Measurements from ENCODE around the gene RFX3.
A peak's percentile ranks its signal among the peaks of the same experiment; 100 is the strongest.

RFX3 gene

DNA sequence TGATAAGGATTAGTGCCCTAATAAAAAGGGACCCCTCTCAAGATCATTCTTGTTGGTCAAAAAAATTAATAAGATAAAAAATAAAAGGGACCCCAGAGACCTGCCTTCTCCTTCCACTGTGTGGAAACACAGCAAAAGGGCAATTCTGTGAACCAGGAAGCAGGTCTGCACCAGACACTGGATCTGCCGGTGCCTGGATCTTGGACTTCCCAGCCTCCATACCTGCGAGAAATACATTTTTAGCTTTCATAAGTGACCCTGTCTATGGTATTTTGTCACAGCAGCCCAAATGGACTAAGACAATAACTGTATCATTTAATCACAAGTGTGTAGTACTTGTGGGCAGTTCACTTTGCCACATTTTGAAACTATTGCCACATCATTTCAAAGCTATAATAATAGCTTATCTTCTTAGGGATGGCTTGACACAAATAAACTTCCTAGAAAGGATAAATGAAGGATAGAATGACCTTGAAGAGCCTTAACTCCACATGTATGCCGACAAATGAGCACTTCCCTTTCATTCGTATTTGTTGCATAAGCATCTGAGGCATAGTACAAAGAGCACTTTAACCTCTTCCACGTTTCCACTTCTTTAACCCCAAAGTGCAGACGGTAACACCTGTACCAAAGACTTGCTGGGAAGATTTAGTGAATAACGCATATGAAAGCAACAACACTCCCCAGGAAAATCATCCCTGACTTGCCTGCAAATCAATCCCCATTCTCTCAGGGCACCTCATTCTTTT is 336.5 kb downstream of the RFX3 start:
- TF ChIP-seq, protein P1, sequence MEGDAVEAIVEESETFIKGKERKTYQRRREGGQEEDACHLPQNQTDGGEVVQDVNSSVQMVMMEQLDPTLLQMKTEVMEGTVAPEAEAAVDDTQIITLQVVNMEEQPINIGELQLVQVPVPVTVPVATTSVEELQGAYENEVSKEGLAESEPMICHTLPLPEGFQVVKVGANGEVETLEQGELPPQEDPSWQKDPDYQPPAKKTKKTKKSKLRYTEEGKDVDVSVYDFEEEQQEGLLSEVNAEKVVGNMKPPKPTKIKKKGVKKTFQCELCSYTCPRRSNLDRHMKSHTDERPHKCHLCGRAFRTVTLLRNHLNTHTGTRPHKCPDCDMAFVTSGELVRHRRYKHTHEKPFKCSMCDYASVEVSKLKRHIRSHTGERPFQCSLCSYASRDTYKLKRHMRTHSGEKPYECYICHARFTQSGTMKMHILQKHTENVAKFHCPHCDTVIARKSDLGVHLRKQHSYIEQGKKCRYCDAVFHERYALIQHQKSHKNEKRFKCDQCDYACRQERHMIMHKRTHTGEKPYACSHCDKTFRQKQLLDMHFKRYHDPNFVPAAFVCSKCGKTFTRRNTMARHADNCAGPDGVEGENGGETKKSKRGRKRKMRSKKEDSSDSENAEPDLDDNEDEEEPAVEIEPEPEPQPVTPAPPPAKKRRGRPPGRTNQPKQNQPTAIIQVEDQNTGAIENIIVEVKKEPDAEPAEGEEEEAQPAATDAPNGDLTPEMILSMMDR (conservative IDR thresholded peaks at IDR 0.05), result no peak
- no peak overlapping the region for H3K27ac ChIP-seq

DNA sequence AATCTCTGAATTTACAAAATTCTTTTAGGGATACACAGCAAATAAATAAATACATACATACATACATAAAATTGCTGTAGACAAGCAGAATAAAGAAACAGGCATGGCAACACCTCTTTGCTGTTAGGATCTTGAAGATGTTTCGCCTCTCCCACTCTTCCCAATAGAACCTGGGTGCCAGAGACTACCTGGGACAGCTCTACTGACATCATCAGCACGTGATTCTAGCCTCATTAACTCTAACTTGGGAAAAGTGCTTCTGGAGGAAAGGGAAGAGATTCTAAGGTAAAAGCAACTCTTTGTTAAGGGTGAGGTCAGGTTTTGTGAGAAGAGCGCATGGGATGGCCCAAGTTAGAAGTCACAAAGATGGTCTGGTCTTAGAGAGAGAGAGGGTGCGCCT is 339.1 kb downstream of the RFX3 start:
- TF ChIP-seq, protein P1 (conservative IDR thresholded peaks at IDR 0.05), result no peak
- no peak overlapping the region for H3K27ac ChIP-seq

DNA sequence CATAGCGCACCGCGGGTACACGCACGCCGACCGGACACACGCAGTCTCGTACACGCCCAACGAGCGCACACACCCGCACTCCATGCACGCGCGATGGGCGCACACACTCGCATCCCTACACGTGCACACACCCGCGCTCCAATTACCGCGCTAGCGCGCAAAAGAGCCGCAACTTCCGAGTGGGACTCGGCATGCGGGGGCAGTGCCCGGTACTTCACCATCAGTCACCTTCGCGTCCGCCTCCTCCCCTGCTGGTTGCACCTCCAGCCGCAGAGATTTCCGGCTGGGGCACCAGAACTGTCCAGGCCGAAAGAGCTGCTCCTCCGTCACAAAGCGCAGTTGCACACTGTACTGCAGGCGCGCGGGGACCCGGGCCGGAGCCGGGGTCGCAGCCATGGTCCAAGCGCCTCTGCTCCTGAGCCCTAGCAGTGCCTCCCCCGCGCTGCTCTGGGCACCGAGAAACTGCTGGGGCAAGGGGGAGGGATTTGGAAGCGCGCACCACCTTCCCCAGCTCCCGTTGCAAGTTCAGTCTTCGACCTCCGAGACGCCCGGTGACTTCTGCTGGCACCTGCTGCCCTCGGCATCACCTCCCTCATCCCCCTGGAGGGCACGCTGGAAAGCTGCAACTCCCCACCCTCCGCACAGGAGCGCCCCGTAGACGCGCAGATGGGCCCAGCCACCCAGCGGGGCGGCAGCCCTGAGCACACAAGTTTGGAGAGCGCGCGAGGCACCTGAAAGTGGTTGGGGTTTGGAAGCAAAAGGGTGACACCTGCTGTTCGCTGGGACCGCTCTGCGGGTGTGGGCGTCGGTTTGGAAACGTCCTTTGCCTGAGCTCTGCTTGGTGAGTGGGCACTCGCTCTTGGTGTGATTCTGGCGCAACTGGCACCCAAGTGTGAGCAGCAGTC is 344.5 kb downstream of the RFX3 start:
- peak overlapping the region; percentile 54; the same call in 1 of the 2 replicates for H3K27ac ChIP-seq
- TF ChIP-seq, protein P1 (conservative IDR thresholded peaks at IDR 0.05), result peak; percentile 86

DNA sequence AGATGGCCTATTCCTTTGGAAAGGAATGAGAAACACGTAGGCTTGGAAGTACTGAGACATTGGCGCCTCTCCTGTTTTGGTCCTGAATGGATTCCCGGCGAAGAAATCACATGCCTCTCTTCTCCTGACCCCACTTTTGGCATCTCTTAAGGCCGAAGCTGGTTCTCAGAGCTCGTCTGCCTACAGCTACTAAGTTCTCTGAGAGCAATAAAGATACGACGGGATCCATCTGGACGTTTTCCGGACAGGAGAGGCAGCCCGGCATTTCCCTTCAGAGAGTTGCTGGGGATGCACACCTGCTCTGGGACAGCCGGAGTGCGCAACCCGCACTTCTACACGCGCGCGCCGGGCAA is 345.1 kb downstream of the RFX3 start:
- H3K27ac ChIP-seq, result peak overlapping the region; percentile 54; the same call in 1 of the 2 replicates
- TF ChIP-seq, protein P1 (conservative IDR thresholded peaks at IDR 0.05), result no peak

DNA sequence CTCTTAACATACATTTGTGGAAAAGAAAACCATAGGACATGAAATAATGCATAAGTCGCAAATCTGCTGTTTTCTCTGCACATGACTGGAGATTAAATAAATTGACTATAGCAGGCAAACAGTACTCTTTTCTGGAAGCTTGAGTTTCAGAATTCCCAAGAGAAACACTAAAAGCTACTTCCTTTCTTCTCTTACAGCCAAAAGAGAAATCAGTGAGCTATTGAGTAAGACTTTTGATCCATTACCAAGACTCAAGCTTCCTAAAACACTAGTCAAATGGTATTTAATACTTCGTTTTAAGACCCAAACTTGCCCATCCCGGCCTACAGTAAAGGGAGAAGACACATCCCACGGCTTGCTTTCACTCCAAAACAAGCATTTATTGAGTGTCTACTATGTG is 346.1 kb downstream of the RFX3 start:
- no peak overlapping the region for H3K27ac ChIP-seq
- TF ChIP-seq, protein P1 (conservative IDR thresholded peaks at IDR 0.05), result no peak

DNA sequence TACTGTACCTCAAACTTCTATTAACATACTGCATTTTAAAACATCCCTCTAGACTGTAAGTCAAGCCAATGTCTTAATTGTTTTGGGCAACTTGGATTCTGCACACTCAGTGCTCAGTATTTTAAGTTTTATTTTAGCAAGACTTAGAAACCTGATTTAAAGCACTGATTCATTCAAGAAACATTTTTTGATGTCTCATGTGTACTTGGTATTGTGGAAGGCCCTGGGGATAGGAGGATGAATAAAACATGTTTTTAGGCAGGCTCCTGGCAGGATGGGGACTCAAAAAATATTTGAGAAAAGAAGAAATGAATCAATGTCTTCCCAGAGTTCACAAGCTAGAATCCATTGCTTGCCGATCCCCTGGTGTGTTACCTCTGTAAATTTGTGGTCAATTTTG is 347.9 kb downstream of the RFX3 start:
- TF ChIP-seq, protein P1 (conservative IDR thresholded peaks at IDR 0.05), result no peak
- no peak overlapping the region for H3K27ac ChIP-seq

DNA sequence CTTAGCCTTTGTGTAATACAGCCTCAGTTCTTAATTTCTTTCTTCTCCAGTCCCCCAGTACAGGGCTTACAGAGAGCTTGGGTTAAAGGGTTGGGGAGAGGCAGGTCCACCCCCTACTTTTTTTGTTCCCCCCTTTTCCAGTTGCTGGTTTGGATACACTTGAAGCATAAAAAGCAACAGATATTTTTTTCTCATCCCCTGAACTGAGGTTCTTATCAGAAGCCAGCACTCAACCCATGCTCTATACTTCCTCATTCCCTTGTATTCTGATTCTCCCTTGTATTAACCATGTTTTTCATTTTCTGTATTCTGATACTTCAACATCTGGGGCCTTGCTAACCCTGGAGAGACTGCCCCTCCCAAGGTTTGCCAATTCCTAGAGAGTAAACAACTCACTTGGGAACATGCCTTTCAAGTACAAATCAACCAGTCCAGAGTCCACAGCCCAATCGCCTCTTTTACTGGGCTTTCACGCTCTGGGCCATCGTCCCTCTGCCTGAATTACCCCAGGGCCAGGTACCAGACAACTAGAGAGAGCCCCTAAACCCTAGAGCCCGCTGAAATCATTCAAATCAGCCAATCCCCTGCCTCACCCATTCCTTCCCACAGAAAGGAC is 348.5 kb downstream of the RFX3 start:
- no peak overlapping the region for H3K27ac ChIP-seq
- TF ChIP-seq, protein P1 (conservative IDR thresholded peaks at IDR 0.05), result no peak
